Loucy (cell line): ENCODE measurements around the gene EGFL7.
"Not testable (repeated sequence)": the region's sequence is repeated elsewhere in the genome, so short reads cannot be mapped to it uniquely, and the experiment has no call there.

ENCODE experiments used
- H2AFZ ChIP-seq: fragments of 200-600 bp; sonication (generic); 2 replicates; pipeline ENCODE4 v1.6.0; 2016; ENCODE audit warnings: antibody characterized with exemption, mild to moderate bottlenecking, low read length, moderate library complexity
- H3F3A ChIP-seq: fragments of 200-600 bp; 2 replicates; pipeline ENCODE4 v1.6.0; 2016; ENCODE audit warnings: antibody characterized with exemption, low read depth, mild to moderate bottlenecking
- H3K27me3 ChIP-seq: fragments of 200-600 bp; sonication (generic); 2 replicates; pipeline ENCODE4 v1.6.1; 2014; ENCODE audit warnings: low read length, mild to moderate bottlenecking; ENCODE audit not compliant: insufficient read depth, poor library complexity, severe bottlenecking
- H3K36me3 ChIP-seq: fragments of 200-600 bp; sonication (generic); 2 replicates; pipeline ENCODE4 v1.6.1; 2016; ENCODE audit warnings: low read length; ENCODE audit not compliant: insufficient read depth
- H3K4me1 ChIP-seq: fragments of 200-600 bp; sonication (generic); 2 replicates; pipeline ENCODE4 v1.5.1; 2014; ENCODE audit warnings: low read length, mild to moderate bottlenecking; ENCODE audit not compliant: insufficient read depth, poor library complexity, severe bottlenecking
- H3K4me2 ChIP-seq: fragments of 200-600 bp; sonication (generic); 2 replicates; pipeline ENCODE4 v1.6.0; 2014; ENCODE audit warnings: antibody characterized with exemption, low read length, low read depth, mild to moderate bottlenecking; ENCODE audit not compliant: poor library complexity, severe bottlenecking
- H3K4me3 ChIP-seq: fragments of 200-600 bp; sonication (generic); 2 replicates; pipeline ENCODE4 v1.5.1; 2014; ENCODE audit warnings: low read length, mild to moderate bottlenecking, mixed read lengths; ENCODE audit not compliant: poor library complexity, severe bottlenecking
- H3K79me2 ChIP-seq: fragments of 200-600 bp; sonication (generic); 2 replicates; pipeline ENCODE4 v1.6.1; 2014; ENCODE audit warnings: low read length; ENCODE audit not compliant: insufficient read depth
- H3K9ac ChIP-seq: fragments of 200-600 bp; sonication (generic); 2 replicates; pipeline ENCODE4 v1.6.0; 2014; ENCODE audit warnings: mild to moderate bottlenecking, low read depth, low read length, moderate library complexity; ENCODE audit not compliant: poor library complexity, severe bottlenecking
- H3K9me2 ChIP-seq: fragments of 200-600 bp; sonication (generic); replicated peaks from 2 replicates; pipeline ENCODE4 v1.6.1; 2016; ENCODE audit warnings: low read depth, low read length, mixed read lengths
- H3K9me3 ChIP-seq: fragments of 200-600 bp; sonication (generic); 2 replicates; pipeline ENCODE4 v1.6.1; 2014; ENCODE audit warnings: mild to moderate bottlenecking, antibody characterized with exemption, low read length, low read depth; ENCODE audit not compliant: insufficient read depth
- H4K20me1 ChIP-seq: fragments of 200-600 bp; sonication (generic); 2 replicates; pipeline ENCODE4 v1.6.0; 2014; ENCODE audit warnings: antibody characterized with exemption, low read length, mild to moderate bottlenecking; ENCODE audit not compliant: insufficient read depth, poor library complexity, severe bottlenecking
- EZH2phosphoT487 ChIP-seq: fragments of 200-600 bp; IDR thresholded peaks from 2 replicates; pipeline ENCODE4 v1.6.1; 2018; ENCODE audit warnings: antibody characterized with exemption, mild to moderate bottlenecking, moderate library complexity, borderline replicate concordance
- TF ChIP-seq, protein P1 (sequence below): fragments of 200-600 bp; sonication (generic); conservative IDR thresholded peaks from 2 replicates; pipeline ENCODE4 v1.5.1; 2014; ENCODE audit warnings: mild to moderate bottlenecking, antibody characterized with exemption, low read length

Gene EGFL7

DNA sequence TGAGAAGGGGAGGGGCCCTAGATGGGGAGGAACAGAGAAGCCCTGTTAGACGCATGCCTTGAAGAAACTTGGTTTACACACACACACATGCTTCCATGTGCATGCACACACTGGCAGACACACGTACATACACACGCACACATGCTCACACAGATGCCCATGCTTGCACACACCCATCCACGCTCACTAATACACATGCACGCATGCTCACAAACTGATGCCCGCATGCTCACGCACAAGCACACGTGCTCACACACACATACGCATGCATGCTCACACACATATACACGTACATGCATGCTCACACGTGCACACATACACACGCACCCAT is 32.1 kb upstream of the EGFL7 start:
- no peaks in the 10 kb centered on the region for H4K20me1 ChIP-seq
- H3K9ac ChIP-seq, result no peak overlapping the region
- H3K4me2 ChIP-seq, result no peak overlapping the region
- no peaks in the 10 kb centered on the region for H3K27me3 ChIP-seq
- no peak overlapping the region for H2AFZ ChIP-seq
- H3K9me2 ChIP-seq, result no peaks in the 10 kb centered on the region
- no peaks in the 10 kb centered on the region for H3K36me3 ChIP-seq
- no peaks in the 10 kb centered on the region for H3F3A ChIP-seq
- TF ChIP-seq, protein P1, sequence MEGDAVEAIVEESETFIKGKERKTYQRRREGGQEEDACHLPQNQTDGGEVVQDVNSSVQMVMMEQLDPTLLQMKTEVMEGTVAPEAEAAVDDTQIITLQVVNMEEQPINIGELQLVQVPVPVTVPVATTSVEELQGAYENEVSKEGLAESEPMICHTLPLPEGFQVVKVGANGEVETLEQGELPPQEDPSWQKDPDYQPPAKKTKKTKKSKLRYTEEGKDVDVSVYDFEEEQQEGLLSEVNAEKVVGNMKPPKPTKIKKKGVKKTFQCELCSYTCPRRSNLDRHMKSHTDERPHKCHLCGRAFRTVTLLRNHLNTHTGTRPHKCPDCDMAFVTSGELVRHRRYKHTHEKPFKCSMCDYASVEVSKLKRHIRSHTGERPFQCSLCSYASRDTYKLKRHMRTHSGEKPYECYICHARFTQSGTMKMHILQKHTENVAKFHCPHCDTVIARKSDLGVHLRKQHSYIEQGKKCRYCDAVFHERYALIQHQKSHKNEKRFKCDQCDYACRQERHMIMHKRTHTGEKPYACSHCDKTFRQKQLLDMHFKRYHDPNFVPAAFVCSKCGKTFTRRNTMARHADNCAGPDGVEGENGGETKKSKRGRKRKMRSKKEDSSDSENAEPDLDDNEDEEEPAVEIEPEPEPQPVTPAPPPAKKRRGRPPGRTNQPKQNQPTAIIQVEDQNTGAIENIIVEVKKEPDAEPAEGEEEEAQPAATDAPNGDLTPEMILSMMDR, result no peak
- no peak for TF ChIP-seq EZH2phosphoT487
- no peaks in the 10 kb centered on the region for H3K4me1 ChIP-seq
- no peaks in the 10 kb centered on the region for H3K9me3 ChIP-seq
- no peak overlapping the region for H3K4me3 ChIP-seq
- H3K79me2 ChIP-seq, result no peaks in the 10 kb centered on the region

DNA sequence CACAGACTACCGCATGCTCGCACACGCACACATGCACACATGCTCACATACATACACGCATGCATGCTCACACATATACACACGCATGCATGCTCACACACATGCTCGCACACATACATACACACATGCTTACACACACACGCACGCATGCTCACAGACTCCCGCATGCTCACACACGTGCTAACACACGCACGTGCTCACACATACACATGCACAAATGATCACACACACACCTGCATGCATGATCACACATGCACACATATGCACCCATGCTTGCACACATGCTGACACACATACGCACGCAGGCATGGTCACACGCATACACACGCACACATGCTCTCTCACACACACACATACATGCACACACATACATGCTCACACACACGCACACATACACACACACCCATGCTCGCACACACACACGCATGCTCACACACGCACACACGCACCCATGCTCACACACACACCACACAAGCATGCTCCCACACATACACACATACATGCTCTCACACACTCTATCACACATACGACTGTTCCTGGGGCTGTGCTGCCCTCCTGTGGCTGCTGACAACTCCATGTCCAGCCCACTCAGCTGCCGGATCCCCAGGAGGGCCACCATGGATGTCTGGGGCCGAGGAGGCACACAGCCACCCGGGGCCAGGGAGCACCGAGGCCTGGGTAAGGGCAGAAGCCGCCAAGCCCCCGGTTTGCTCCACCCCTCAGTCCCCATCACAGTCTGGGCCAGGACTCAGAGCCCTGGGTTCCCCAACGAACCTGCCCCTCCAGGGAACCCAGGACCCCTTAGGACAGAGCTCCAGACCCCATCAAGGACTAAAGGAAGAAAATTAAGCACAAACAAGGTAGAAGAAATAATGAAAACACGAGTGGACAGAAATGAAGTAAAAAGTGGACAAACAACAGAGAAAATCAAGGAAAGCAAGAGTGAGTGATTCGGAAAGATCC is 31.4 kb upstream of the EGFL7 start:
- no peak overlapping the region for H3K4me2 ChIP-seq
- H3K4me3 ChIP-seq, result no peak overlapping the region
- H3K4me1 ChIP-seq, result no peaks in the 10 kb centered on the region
- H3F3A ChIP-seq, result no peaks in the 10 kb centered on the region
- TF ChIP-seq EZH2phosphoT487, result no peak
- TF ChIP-seq, protein P1, result peak; percentile 85
- H3K9ac ChIP-seq, result no peak overlapping the region
- H3K27me3 ChIP-seq, result no peaks in the 10 kb centered on the region
- H3K9me3 ChIP-seq, result no peaks in the 10 kb centered on the region
- no peaks in the 10 kb centered on the region for H4K20me1 ChIP-seq
- no peaks in the 10 kb centered on the region for H3K79me2 ChIP-seq
- no peaks in the 10 kb centered on the region for H3K9me2 ChIP-seq
- no peaks in the 10 kb centered on the region for H3K36me3 ChIP-seq
- no peak overlapping the region for H2AFZ ChIP-seq

DNA sequence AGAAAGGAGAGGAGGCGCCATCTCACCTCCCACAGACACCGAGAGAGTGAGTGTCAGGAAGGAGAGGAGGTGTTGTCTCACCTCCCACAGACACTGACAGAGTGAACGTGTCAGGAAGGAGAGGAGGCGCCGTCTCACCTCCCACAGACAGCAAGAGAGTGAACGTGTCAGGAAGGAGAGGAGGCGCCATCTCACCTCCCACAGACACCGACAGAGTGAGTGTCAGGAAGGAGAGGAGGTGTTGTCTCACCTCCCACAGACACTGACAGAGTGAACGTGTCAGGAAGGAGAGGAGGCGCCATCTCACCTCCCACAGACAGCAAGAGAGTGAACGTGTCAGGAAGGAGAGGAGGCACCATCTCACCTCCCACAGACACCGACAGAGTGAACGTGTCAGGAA is 30.6 kb upstream of the EGFL7 start:
- not testable (repeated sequence) for H3K9ac ChIP-seq, H3K9me3 ChIP-seq, H3K4me1 ChIP-seq, H3K36me3 ChIP-seq, H3K9me2 ChIP-seq, H4K20me1 ChIP-seq, H3K4me3 ChIP-seq, H2AFZ ChIP-seq, H3K4me2 ChIP-seq, H3K27me3 ChIP-seq, H3F3A ChIP-seq, H3K79me2 ChIP-seq

DNA sequence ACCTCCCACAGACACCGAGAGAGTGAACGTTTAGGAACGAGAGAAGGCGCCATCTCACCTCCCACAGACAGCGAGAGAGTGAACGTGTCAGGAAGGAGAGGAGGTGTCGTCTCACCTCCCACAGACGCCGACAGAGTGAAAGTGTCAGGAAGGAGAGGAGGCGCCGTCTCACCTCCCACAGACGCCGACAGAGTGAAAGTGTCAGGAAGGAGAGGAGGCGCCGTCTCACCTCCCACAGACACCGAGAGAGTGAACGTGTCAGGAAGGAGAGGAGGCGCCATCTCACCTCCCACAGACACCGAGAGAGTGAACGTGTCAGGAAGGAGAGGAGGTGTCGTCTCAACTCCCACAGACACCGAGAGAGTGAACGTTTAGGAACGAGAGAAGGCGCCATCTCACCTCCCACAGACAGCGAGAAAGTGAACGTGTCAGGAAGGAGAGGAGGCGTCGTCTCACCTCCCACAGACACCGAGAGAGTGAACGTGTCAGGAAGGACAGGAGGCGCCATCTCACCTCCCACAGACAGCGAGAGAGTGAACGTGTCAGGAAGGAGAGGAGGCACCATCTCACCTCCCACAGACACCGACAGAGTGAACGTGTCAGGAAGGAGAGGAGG is 30.1 kb upstream of the EGFL7 start:
- not testable (repeated sequence) for H3K4me2 ChIP-seq, H3K79me2 ChIP-seq

More for the DNA sequence above, 30.1 kb upstream of the EGFL7 start:
- not testable (repeated sequence) for H3K27me3 ChIP-seq, H3F3A ChIP-seq, H3K9me2 ChIP-seq, H3K4me1 ChIP-seq, H4K20me1 ChIP-seq, H2AFZ ChIP-seq, H3K9me3 ChIP-seq, H3K9ac ChIP-seq, H3K36me3 ChIP-seq, H3K4me3 ChIP-seq
